Epithelial cell of prostate (primary cell): Measurements from ENCODE around the gene ASIC4.
A peak's percentile ranks its signal among the peaks of the same experiment; 100 is the strongest.

Source experiments
- DNase-seq: peaks from one replicate; pipeline ENCODE4 v3.0.0-alpha.2; 2011; ENCODE audit warnings: low read depth, low spot score
- H3K27ac ChIP-seq: fragments of 450-650 bp; 2 replicates; pipeline ENCODE4 v1.5.1; 2017; ENCODE audit warnings: mild to moderate bottlenecking

The ASIC4 gene

GRCh38 chr2:219530048-219530963, 16.0 kb downstream of the ASIC4 start:
- DNase-seq, result no peak
- no peak overlapping the region for H3K27ac ChIP-seq

GRCh38 chr2:219531639-219532377, 17.5 kb downstream of the ASIC4 start:
- no peak for DNase-seq
- H3K27ac ChIP-seq, result no peak overlapping the region

- H3K27ac ChIP-seq, result no peak overlapping the region
- DNase-seq, result no peak
Observed at GRCh38 chr2:219532378-219532649, 18.0 kb downstream of the ASIC4 start.

GRCh38 chr2:219533930-219534661, 19.8 kb downstream of the ASIC4 start:
- no peak overlapping the region for H3K27ac ChIP-seq
- DNase-seq, result peak; percentile 45

GRCh38 chr2:219536425-219536824, 22.1 kb downstream of the ASIC4 start:
- no peak for DNase-seq
- H3K27ac ChIP-seq, result no peak overlapping the region

GRCh38 chr2:219536967-219537366, 22.7 kb downstream of the ASIC4 start:
- no peak overlapping the region for H3K27ac ChIP-seq
- DNase-seq, result no peak

GRCh38 chr2:219537657-219538488, 23.6 kb downstream of the ASIC4 start:
- H3K27ac ChIP-seq, result peak overlapping the region; percentile 29
- no peak for DNase-seq

- H3K27ac ChIP-seq, result peak overlapping the region; percentile 29
- no peak for DNase-seq
Observed at GRCh38 chr2:219538504-219538951, 24.2 kb downstream of the ASIC4 start.

GRCh38 chr2:219538956-219539788, 24.9 kb downstream of the ASIC4 start:
- H3K27ac ChIP-seq, result peak overlapping the region; percentile 29

GRCh38 chr2:219539926-219540678, 25.8 kb downstream of the ASIC4 start:
- DNase-seq, result no peak
- no peak overlapping the region for H3K27ac ChIP-seq

More at GRCh38 chr2:219538956-219539788, 24.9 kb downstream of the ASIC4 start:
- no peak for DNase-seq

- no peak overlapping the region for H3K27ac ChIP-seq
Observed at GRCh38 chr2:219540784-219541504, 26.7 kb downstream of the ASIC4 start.

GRCh38 chr2:219541611-219542180, 27.4 kb downstream of the ASIC4 start:
- peak overlapping the region; percentile 94 for H3K27ac ChIP-seq
- DNase-seq, result peak; percentile 48

More at GRCh38 chr2:219540784-219541504, 26.7 kb downstream of the ASIC4 start:
- DNase-seq, result no peak

GRCh38 chr2:219542931-219543595, 28.8 kb downstream of the ASIC4 start:
- no peak for DNase-seq
- H3K27ac ChIP-seq, result peak overlapping the region; percentile 94

GRCh38 chr2:219543596-219544358, 29.5 kb downstream of the ASIC4 start, which contains the start of the genes CHPF and TMEM198:
Gene CHPF (minus strand): TSS chr2:219543809. CDS start chr2:219543538, 271 bp downstream.
Gene TMEM198 (plus strand): TSS chr2:219544028. CDS start chr2:219544728, 700 bp downstream.
- peak; percentile 90 for DNase-seq
- peak within 1 kb of the TSS; percentile 94 for H3K27ac ChIP-seq

- DNase-seq, result no peak
- H3K27ac ChIP-seq, result no peak overlapping the region
Observed at GRCh38 chr2:219544567-219544966, 30.3 kb downstream of the ASIC4 start.
